Measurements from ENCODE around the gene MEF2C.

The MEF2C gene

DNA sequence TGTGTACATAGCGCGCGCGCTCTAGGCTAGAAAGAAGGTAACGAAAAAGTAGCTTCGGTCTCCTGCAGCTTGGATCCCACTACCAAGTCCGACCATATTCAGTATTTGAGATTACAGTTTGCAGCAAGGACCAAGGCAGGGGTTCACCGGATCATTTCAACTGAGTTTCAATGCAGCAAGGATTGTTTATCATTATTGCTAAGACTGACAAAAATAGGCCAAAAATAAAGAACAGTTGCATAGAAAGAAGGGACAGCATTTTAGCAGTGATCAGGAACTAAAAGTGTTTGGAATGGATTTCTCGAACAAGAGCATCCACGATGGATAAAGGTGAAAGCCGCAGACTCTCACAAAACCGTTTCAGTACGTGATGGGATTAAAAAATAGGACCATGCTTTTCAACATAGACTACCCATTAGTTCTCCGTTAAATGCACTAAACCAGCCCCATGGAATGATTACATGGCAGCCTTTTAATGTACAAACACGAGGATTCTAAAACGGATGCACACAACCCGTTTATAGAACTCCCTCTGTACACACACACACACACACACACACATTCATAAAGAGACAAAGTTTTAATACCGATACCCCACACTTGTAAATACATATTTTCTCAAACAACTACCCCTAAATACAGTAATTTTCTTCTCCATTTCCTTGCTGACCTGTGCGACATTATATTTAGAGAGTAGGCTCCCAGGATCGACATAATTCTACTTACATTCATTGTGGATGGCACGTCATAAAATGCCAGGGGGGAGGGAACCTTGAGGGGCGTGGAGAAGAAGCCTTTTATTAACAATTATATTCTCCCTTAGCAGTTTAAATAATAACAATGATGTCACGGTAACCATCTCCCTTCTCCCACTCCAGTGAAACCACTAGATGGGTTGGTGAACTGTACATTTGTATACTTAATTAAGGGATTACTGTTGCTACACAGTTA lies 197.1 kb downstream of the MEF2C start:
- peak; percentile 24 for DNase-seq

DNA sequence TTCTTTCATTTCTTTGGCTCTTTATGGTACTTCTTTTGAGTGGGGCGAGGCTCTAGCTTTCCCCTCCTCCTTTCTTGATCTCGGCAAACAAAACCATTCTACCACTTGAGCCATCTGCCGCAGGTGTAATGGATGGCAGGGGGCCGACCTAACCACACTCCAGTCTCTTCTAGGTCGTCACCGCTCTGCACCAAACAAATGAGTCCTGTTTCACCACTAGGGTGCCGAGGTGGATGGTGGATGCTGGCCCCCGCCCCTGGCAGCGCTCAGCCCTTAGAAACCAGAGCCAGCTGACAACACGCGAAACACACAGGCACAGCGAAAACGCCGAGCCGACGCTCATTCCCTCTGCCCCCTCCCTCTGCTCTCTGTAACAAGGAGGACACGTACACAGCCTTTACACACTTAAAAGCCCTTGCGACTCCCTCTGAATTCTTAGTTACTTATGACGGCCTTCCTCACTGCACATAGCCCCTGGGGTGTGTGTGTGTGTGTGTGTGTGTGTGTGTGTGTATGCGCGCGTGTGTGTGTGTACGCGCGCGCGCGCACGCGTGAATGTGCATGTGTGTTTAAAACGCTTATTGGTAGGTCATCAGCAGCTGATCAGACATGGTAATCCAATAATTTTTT lies 199.4 kb downstream of the MEF2C start:
- peak; percentile 46 for DNase-seq

- DNase-seq = no peak
Observed at GRCh38 chr5:88682881-88683361, 200.1 kb downstream of the MEF2C start.

- DNase-seq = no peak
Observed at GRCh38 chr5:88682131-88682530, 200.9 kb downstream of the MEF2C start.

DNA sequence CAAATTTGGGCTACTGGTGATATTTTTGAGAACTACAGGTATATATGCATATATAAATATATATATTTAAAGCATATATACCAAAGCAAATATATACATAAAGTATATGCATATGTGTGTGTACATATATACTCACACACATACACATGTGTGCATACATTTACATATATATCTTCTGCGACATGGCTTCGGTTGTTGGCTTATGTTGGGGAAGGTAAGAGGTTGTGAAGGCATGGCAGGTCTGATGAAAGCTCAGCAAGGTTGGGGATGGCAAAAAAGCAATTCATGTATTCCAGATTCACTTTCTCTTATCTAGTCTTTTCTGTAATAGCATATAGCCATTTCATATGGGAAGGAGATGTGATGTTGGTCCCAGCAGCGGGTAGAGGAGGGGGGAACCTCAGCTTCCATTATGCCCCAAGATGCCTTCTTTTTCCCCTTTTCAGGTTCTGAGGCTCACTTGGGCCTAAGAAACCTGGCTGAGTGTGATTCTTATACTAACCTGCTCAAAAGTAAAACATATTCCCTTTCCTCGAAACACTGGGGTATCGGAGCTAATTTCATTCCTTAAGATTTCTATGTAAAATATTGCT lies 201.7 kb downstream of the MEF2C start:
- no peak for DNase-seq

- DNase-seq = peak; percentile 59
Observed at GRCh38 chr5:88680253-88681132, 202.5 kb downstream of the MEF2C start.

DNA sequence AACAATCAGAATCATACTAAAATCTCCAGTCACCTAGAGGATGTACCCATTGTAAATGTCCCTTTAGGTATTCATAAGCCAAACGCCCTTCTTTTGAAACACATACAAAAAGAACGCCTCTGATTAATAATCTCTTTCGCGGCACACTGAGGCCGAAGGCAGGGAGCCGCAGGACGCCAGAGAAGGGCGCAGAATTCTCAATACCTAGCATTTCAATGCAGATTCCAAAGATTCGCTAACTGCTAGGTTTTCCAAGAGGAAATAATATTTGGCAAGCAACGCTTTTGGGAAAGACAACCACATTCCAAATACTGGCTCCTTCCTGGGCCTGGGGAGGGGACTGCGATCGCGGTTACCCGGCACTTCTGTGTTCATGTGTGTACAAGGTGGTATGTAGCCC lies 203.3 kb downstream of the MEF2C start:
- no peak for DNase-seq

DNA sequence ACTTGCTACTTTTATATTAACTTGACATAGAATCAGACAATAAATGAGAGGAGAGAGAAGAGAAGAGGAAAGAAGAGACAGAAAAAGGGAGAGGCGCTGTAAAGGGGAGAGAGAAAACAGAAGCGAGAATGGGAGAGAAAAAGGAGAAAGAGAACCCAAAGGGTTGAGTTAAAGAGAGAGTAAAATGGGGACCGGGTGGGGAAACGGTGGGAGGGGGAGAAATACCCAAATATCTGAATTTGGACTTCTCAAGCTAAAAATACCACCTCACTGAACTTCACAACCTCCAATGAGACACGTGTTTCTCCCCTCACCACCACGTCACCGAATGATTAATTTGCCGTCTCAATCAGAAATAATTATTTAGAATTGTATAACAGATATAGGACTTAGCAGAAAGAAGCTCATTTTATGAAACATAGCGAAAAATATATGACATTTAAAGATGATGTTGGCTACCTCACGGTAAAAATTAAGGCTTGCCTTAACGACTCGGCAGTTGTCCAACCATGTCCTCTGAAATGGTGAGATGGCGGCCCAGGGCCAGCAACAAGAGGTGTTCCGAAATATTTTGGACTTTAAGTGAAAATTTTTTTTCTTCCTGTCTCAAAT lies 204.1 kb downstream of the MEF2C start:
- DNase-seq = no peak

DNA sequence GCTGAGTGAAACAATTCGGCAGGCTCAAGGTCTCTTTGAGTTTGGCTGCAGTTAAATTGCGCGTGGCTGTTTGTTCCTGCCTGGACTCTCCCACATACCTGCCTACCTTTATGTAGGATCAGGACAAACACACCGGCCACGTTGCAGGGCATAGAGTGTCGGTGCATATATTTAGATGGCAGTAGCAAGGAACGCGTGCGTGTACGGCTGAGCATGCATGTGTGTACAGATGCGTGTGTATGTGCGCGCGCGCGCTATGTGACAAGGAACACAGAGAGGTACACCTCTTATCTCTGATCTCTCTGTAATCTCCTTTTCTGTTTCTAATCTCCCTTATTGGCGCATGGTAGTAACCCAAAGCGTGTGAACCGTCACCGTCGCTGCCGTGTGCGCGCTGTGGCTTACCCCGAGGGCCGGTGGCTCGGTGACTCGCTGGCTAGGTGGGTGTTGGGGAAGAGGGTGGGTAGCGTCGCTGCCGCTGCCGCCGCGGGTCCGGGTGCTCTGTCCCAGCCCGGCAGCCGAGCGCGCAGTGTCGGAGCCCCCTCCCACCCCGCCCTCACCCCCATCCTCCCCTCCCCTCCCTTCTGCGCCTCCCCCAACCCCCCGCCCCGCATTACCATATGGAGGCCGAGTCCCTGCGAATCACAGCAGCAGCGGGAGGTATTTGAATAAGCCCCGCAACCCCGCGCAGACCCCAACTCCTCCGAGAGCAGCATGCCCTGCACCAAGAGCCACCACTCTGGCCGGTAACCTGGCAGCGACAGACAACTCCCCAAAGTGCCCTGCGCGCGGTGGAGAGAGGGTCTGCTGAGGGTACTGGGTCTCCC lies 204.8 kb downstream of the MEF2C start:
- no peak for DNase-seq

DNA sequence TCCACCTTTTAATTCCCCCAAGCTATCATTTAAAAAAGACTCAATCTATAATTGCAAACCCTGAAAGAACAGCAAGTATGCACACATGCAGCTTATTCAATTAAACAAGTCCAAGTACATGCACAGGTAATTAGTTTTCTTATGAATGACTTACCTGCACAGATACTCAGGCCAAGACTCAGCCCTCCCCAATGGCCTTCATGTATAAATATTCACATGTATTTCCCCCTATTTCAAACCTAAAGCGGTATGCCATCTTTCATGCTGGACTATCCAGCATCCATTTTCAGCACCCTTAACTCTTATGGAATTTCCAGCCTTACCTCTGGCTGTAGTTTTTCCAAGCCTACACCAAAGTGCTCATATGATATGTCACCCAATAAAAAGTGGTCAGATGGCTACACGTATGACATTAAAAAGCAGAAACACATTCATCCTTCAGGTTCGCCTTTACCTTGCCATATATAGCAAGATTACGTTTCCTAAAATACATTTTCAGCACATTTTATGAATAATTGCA lies 205.5 kb downstream of the MEF2C start:
- DNase-seq = no peak

GRCh38 chr5:88676637-88677375 lies 206.2 kb downstream of the MEF2C start:
- no peak for DNase-seq

GRCh38 chr5:88675708-88676636 lies 207.0 kb downstream of the MEF2C start:
- peak; percentile 70 for DNase-seq

DNA sequence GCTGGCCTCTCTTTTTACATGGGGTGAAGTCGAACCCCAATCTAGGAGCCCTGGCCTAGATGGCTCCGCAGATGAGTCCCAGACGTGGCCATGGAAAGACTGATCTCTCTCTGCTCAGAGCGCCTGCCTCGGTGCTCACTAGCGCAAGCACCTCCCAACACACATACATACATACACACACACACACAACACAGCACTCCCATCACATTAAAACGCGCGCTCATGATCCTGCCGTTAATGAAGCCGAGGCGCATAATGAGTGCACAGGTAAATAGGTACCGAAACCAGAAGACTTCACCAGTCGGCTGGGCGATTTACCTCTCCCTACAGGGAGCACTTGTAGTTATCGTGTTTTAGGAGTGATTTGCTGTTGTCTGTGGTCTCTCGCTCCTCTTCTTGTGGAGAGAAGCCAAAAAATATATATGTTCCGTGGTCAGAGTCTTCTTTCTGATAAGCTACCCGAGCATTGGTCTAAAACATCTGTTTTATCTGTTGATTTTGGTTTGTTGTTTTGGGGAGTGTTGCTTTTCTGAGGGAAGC lies 207.7 kb downstream of the MEF2C start:
- peak; percentile 64 for DNase-seq

DNA sequence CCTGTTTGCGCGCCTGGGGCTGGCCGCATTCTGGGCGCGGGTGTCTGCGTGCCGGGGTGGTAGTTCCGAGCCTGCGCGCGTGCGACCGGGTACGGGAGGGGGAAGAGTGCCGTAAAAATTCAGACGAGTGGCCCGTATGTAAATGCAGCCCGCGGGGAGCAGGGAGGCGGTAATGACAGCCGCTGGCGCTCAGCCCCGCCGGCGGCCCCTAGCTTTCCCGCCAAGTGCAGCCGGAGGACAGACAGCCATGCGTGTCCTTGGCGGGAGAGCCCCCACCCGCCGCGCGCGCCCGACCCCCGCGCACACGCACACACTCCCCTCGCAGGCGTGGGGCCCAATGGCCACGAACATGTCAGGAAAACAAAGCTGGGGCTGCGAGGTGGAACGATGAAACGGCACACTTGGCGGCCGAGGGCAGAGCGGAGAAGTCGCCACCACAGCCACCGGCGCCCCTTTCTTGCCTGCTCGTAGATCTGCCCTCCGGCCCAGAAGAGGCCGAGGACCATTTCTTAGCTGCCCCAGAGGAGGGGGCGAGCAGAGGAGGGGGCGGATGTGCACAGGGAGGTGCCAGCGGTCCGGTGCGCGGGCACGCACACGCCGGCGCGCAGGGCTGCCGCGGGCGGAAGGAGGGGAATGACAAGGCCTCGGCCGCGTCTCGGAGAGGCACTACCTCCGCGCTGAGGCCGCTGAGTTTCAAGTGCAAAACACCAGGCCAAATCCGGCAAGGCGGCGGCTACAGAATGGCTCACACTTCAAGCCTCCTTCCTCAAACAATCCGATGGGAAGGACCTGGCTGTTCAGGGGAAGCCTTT lies 208.4 kb downstream of the MEF2C start:
- DNase-seq = peak; percentile 71

DNA sequence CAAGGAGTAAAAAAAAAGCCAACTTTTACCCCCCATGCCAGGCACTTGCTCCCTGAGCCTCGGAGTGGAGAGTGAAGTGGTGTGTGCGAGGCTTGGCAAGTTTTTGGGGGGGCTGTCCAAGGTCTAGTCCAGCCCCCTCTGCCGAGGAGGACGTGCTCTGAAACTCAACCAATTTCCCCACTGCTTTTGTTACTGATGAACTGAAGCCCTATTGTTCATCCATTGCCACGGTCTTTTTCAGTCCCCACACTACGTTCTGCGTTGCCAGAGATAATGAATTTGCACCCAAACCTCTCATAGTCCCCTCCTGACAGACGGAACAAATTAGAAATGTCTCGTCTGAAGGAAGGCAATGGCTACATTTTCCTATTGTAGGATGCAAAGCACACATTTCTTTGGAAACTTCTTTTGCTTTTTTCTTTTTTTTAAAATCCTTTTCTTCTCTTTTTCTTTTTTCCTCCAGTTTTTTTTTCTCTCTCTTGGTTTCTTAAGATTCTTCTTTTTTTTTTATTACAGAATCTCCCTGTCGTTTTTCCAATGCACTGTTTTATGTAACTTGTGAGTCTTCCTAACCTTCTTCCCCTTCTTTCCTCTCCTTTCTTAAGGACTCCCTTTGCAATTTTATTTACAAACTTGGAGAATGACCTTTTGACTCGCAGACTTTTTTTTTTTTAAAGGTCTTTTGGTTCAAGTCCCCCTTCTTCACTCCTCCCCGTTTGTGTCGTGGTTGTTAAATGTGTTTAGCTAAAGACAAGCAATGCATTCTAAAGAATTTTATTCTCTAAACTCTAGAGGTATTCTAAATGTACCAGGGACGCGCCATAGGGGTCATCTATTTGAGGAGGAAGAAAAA lies 209.5 kb downstream of the MEF2C start:
- DNase-seq = no peak

GRCh38 chr5:88672644-88673252 lies 210.2 kb downstream of the MEF2C start:
- no peak for DNase-seq
